Upper lobe of left lung (tissue), 6 donors: ENCODE data around the gene TULP1. TPM values are rescaled to one million over a fixed set of nuclear protein-coding genes. Genes with fewer than 3 reads are reported as not detected.

Experiments used
- ATAC-seq, 2 donors: fragments of 200-7000 bp; cut with Tn5 transposase; one replicate each; pipeline ENCODE4 v1.9.1; 2022; ENCODE audit warnings: mild to moderate bottlenecking in 2 of 2, moderate library complexity in 2 of 2; ENCODE audit not compliant: low FRiP score in 2 of 2
- DNase-seq, 2 donors: peaks; one replicate each; pipeline ENCODE4 v3.0.0-alpha.2; 2019 to 2020
- H3K27ac ChIP-seq, 4 donors: fragments of 200-600 bp; sonication (generic); one replicate each; pipeline ENCODE4 v1.5.1; 2016 to 2019
- H3K27me3 ChIP-seq, 4 donors: fragments of 200-600 bp; sonication (generic); one replicate each; pipeline ENCODE4 v1.5.1; 2017 to 2019
- H3K36me3 ChIP-seq, 4 donors: fragments of 200-600 bp; sonication (generic); one replicate each; pipeline ENCODE4 v1.5.1; 2016 to 2019
- H3K4me1 ChIP-seq, 4 donors: fragments of 200-600 bp; sonication (generic); one replicate each; pipeline ENCODE4 v1.5.1; 2018 to 2019
- H3K4me3 ChIP-seq, 4 donors: fragments of 200-600 bp; sonication (generic); one replicate each; pipeline ENCODE4 v1.5.1; 2017 to 2019; ENCODE audit warnings: mild to moderate bottlenecking in 2 of 4, moderate library complexity in 1 of 4
- H3K9me3 ChIP-seq, 4 donors: fragments of 200-600 bp; sonication (generic); one replicate each; pipeline ENCODE4 v1.5.1; 2018 to 2019
- CTCF ChIP-seq, 6 experiments: fragments of 450-650 bp in 4 of 6; fragments of 200-600 bp in 2 of 6; sonication (generic) in 2 of 6; IDR thresholded peaks; one replicate each; pipeline ENCODE4 v1.5.1; 2016 to 2019; ENCODE audit warnings: antibody characterized with exemption in 6 of 6
- EP300 ChIP-seq, 4 donors: sonication (generic); formaldehyde crosslinking; IDR thresholded peaks; one replicate each; pipeline ENCODE4 v1.5.1; 2017; ENCODE audit warnings: antibody characterized with exemption in 4 of 4, control low read depth in 2 of 4
- POLR2A ChIP-seq, 4 donors: fragments of 450-650 bp; IDR thresholded peaks; one replicate each; pipeline ENCODE4 v1.5.1; 2016 to 2017; ENCODE audit warnings: antibody characterized with exemption in 4 of 4, mild to moderate bottlenecking in 2 of 4
- POLR2AphosphoS5 ChIP-seq, 2 donors: sonication (generic); formaldehyde crosslinking; IDR thresholded peaks; one replicate each; pipeline ENCODE4 v1.5.1; 2017; ENCODE audit warnings: antibody characterized with exemption in 2 of 2
- WGBS, 2 donors: methylation state at CpG; one replicate each; pipeline ENCODE4 v1.1.5; 2017 to 2018; 5-methylcytosine and 5-hydroxymethylcytosine counted together
- total RNA-seq, 6 donors: library from RNA; depleted of rRNA in 4 of 6; stranded (reverse); fragments of >200 nt in 4 of 6; gene quantifications; one replicate each; pipeline versions ENCODE4 v1.1.0 to v1.2.1, GENCODE V29; 2016 to 2021
- donor health status: DM: no; HTN: no; CAD: no; lungs with moderate emphysema.
- donor health status: DM: no; HTN: yes; CAD: no; lungs with severe emphysema.

TULP1 gene
- total RNA-seq, 6 donors from 2014 or later = not detected

GRCh38 chr6:35469751-35470662, 42.7 kb downstream of the TULP1 start:
- H3K36me3 ChIP-seq = peaks cover 3 to 50% (median 33%) of the 10 kb centered on the region in 4 donors

DNA sequence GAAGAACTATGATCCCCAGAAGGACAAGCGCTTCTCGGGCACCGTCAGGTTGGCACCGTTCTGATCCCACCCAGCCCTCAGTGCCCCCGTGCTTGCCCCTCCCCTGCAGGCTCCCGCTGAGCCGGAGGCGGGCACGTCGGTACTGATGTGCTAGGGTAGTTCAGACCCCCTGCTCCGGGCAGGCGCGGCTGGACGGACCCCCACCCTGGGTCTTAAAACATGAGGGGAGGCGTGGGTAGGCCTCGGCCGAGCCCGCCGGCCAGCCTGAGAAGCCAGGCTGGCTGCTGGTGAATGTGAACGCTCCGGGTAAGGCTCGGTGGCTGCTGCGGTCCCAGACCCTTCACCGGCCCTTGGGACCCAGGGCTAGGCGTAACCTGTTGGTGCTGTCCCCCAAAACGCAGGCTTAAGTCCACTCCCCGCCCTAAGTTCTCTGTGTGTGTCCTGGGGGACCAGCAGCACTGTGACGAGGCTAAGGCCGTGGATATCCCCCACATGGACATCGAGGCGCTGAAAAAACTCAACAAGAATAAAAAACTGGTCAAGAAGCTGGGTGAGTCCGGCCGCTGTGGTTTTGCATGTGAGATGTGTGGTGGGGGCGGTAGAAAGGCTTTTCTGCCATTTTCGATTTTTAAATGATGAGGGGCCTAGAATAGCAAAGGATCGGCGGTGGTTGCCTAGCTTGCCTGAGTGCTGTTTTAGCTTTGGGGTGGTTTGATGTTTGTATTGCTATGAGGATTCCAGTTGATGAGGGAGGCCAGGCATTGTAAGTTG, 43.5 kb downstream of the TULP1 start:
- WGBS, 2 donors = 8 to 16% methylated on average over 18 to 27 of the region's 37 CpGs
- H3K36me3 ChIP-seq = peaks cover 3 to 41% (median 30%) of the 10 kb centered on the region in 4 donors
- peak overlapping the region; percentile 86 to 93 (median 91) for H3K27ac ChIP-seq
- TF ChIP-seq POLR2AphosphoS5 (IDR thresholded peaks at IDR 0.05) = no peak
- no peak for TF ChIP-seq CTCF (IDR thresholded peaks at IDR 0.05)
- no peak for TF ChIP-seq POLR2A (IDR thresholded peaks at IDR 0.05)
- TF ChIP-seq EP300 (IDR thresholded peaks at IDR 0.05) = no peak
- DNase-seq (peak in 1 of 2 donors; percentile 87), ATAC-seq (peak; percentile 2 to 29)
- peak overlapping the region; percentile 36 to 72 (median 68) for H3K4me3 ChIP-seq
- H3K4me1 ChIP-seq = peaks cover 17 to 35% (median 20%) of the 10 kb centered on the region in 4 donors
- H3K9me3 ChIP-seq = no peaks in the 10 kb centered on the region
- H3K27me3 ChIP-seq = no peaks in the 10 kb centered on the region

More at GRCh38 chr6:35469751-35470662, 42.7 kb downstream of the TULP1 start:
- H3K9me3 ChIP-seq = no peaks in the 10 kb centered on the region
- peak overlapping the region; percentile 32 to 93 (median 91) for H3K27ac ChIP-seq
- no peaks in the 10 kb centered on the region for H3K27me3 ChIP-seq
- no peak for ATAC-seq
- WGBS, 2 donors = 48 to 64% methylated on average over 15 to 18 of the region's 18 CpGs
- DNase-seq = no peak
- peaks cover 17 to 35% (median 20%) of the 10 kb centered on the region in 4 donors for H3K4me1 ChIP-seq
- H3K4me3 ChIP-seq = peak overlapping the region; percentile 36 to 72 (median 68)
- no peak for TF ChIP-seq POLR2A (IDR thresholded peaks at IDR 0.05)
- no peak for TF ChIP-seq EP300 (IDR thresholded peaks at IDR 0.05)
- TF ChIP-seq POLR2AphosphoS5 (IDR thresholded peaks at IDR 0.05) = no peak
- TF ChIP-seq CTCF (IDR thresholded peaks at IDR 0.05) = no peak

DNA sequence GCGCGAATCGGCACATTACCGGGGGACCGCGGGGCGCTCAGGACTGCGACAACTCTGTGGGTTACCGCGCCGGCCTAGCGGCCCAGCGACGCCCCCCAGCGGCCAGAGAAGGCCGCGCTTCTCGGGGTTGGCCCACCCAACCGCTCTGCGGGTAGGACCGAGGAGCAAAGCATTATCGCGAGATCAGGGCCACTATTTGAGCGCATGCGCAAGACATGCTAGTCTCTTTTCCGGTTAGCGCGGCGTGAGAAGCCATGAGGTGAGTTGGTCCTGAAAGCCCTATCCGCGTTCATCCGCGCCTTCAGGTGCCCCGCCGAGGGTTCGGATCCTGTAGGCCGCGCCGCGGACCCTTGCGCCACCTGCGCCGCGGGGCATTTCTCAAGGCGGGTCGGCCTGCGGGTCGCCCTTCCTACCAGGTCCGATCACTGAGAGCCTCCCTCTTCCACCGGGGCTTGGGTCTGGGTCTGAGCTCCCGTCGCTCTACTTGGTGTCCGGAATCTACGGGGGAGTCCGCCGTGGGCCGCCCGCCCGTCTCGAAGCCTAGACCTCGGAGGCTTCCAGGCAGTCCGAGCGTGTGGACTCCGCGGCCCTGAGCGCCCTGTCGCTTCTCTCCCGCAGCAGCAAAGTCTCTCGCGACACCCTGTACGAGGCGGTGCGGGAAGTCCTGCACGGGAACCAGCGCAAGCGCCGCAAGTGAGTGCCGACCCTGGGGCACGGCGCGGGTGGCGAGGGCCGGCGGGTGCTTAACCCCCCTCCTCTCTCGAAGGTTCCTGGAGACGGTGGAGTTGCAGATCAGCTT, 44.3 kb downstream of the TULP1 start, which contains the start of gene RPL10A:
RPL10A (plus strand) TSS at position 221 of the 799 bp plus-strand sequence; CDS start at position 255, 34 bp downstream.
- Histone ChIP-seq H3K36me3 (peaks cover 3 to 33% (median 30%) of the 10 kb centered on the region in 4 donors), H3K4me3 (peak within 1 kb of the TSS; percentile 36 to 72 (median 68)), H3K9me3 (no peaks in the 10 kb centered on the region), H3K27ac (peak within 1 kb of the TSS; percentile 86 to 93 (median 91)), H3K27me3 (no peaks in the 10 kb centered on the region), H3K4me1 (peaks cover 17 to 35% (median 20%) of the 10 kb centered on the region in 4 donors)
- ATAC-seq = peak; percentile 96 to 97
- WGBS, 2 donors = 0% methylated on average over 40 of the region's 86 CpGs; no CpG with 5 or more reads in 1 of the 2 donors
- peak in 1 of 4 donors; percentile 22 for TF ChIP-seq EP300 (IDR thresholded peaks at IDR 0.05)
- TF ChIP-seq CTCF (IDR thresholded peaks at IDR 0.05) = peak; percentile 93 to 99 (median 99)
- peak; percentile 83 to 95 (median 92) for TF ChIP-seq POLR2A (IDR thresholded peaks at IDR 0.05)
- peak; percentile 91 to 93 for TF ChIP-seq POLR2AphosphoS5 (IDR thresholded peaks at IDR 0.05)
- peak; percentile 97 to 98 for DNase-seq

- H3K4me3 ChIP-seq = no peak overlapping the region
- peaks cover 9 to 20% (median 18%) of the 10 kb centered on the region in 4 donors for H3K4me1 ChIP-seq
- H3K27me3 ChIP-seq = no peaks in the 10 kb centered on the region
- 94 to 95% methylated on average over 1 of the region's 1 CpG for WGBS, 2 donors
- DNase-seq = no peak
- no peak for ATAC-seq
- no peak overlapping the region for H3K27ac ChIP-seq
- H3K9me3 ChIP-seq = no peaks in the 10 kb centered on the region
- no peak for TF ChIP-seq EP300 (IDR thresholded peaks at IDR 0.05)
- no peak for TF ChIP-seq POLR2A (IDR thresholded peaks at IDR 0.05)
- TF ChIP-seq POLR2AphosphoS5 (IDR thresholded peaks at IDR 0.05) = no peak
- TF ChIP-seq CTCF (IDR thresholded peaks at IDR 0.05) = no peak
- H3K36me3 ChIP-seq = peaks cover 0 to 14% (median 8%) of the 10 kb centered on the region in 4 donors
These were observed 47.0 kb downstream of the TULP1 start for GRCh38 chr6:35465646-35466045.
